PC-3 (cell line): ENCODE results near the gene TMEM141.

Experiments
- EZH2 ChIP-seq: fragments of 300-600 bp; sonication (generic); IDR thresholded peaks from one replicate; pipeline ENCODE4 v1.6.1; 2017; ENCODE audit warnings: antibody characterized with exemption, mild to moderate bottlenecking, low read length; ENCODE audit not compliant: unreplicated experiment
- EZH2phosphoT487 ChIP-seq: fragments of 300-600 bp; sonication (generic); IDR thresholded peaks from 2 replicates; pipeline ENCODE4 v1.6.1; 2018; ENCODE audit warnings: mild to moderate bottlenecking, antibody characterized with exemption, low read length, borderline replicate concordance
- TF ChIP-seq, protein P1 (sequence below): fragments of 300-600 bp; sonication (generic); conservative IDR thresholded peaks from 2 replicates; pipeline ENCODE4 v1.5.1; 2017; ENCODE audit warnings: antibody characterized with exemption, low read depth, mild to moderate bottlenecking, low read length

DNA sequence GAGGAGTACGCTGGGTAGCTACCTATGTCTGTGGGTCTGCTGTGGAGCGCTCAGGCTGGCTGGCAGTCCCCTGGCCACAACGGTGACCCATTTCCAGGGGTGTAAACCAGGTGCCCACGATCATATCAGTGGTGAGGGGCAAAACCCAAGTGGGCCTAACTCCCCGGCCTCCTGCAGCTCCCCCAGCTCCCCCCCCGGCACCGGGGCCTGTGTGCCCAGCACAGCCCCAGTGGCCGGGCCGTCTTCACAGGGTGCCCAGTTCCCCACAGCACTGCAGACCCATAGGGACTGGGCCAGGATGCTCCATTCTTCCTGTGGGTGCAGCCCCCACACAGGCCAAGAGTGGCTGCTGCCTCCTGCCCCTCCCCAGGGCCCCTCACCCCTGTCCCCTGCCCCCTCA lies 32.1 kb upstream of the TMEM141 start:
- TF ChIP-seq, protein P1, sequence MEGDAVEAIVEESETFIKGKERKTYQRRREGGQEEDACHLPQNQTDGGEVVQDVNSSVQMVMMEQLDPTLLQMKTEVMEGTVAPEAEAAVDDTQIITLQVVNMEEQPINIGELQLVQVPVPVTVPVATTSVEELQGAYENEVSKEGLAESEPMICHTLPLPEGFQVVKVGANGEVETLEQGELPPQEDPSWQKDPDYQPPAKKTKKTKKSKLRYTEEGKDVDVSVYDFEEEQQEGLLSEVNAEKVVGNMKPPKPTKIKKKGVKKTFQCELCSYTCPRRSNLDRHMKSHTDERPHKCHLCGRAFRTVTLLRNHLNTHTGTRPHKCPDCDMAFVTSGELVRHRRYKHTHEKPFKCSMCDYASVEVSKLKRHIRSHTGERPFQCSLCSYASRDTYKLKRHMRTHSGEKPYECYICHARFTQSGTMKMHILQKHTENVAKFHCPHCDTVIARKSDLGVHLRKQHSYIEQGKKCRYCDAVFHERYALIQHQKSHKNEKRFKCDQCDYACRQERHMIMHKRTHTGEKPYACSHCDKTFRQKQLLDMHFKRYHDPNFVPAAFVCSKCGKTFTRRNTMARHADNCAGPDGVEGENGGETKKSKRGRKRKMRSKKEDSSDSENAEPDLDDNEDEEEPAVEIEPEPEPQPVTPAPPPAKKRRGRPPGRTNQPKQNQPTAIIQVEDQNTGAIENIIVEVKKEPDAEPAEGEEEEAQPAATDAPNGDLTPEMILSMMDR: no peak
- no peak for TF ChIP-seq EZH2
- no peak for TF ChIP-seq EZH2phosphoT487
